NT2/D1 (cell line): Measurements from ENCODE around the gene KIAA1191.

Experiments used
- YY1 ChIP-seq: IDR thresholded peaks from 2 replicates; pipeline ENCODE4 v1.6.1; 2011; ENCODE audit not compliant: insufficient read length, insufficient read depth
- ZNF274 ChIP-seq: IDR thresholded peaks from 2 replicates; pipeline ENCODE4 v1.6.1; 2011; ENCODE audit warnings: mild to moderate bottlenecking, low read depth, low read length

DNA sequence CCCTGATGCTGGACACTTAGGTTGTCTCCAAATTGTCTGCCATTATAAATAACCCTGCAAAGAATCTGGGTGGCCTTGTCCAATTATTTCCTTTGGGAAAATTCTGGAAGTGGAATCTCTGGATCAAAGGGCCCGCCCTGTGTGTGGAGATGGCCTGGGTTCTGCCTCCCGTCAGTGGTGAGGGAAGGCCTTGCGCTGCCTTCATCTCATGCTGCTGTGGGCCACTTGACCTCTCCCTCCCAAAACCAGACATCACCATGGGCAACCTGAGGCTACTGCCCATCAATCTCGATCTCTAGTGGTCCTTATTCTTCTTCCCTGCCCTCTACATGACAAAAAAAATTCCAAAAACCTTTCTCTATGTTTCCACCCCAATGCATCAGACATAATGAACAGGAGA lies 48.2 kb upstream of the KIAA1191 start:
- TF ChIP-seq ZNF274: no peak
- no peak for TF ChIP-seq YY1
